ENCODE data around the gene ITGA1.

ITGA1 gene

GRCh38 chr5:52875827-52876226 lies 88.1 kb downstream of the ITGA1 start:
- no peak for DNase-seq

GRCh38 chr5:52876456-52876855 lies 88.7 kb downstream of the ITGA1 start:
- no peak for DNase-seq

GRCh38 chr5:52878656-52879055 lies 90.9 kb downstream of the ITGA1 start:
- no peak for DNase-seq

GRCh38 chr5:52880541-52880940 lies 92.8 kb downstream of the ITGA1 start:
- DNase-seq, result no peak

- no peak for DNase-seq
Observed at GRCh38 chr5:52881468-52881867, 93.8 kb downstream of the ITGA1 start.

- DNase-seq, result no peak
Observed at GRCh38 chr5:52883110-52883509, 95.4 kb downstream of the ITGA1 start.

GRCh38 chr5:52884453-52884852 lies 96.7 kb downstream of the ITGA1 start:
- no peak for DNase-seq

GRCh38 chr5:52885614-52886013 lies 97.9 kb downstream of the ITGA1 start:
- no peak for DNase-seq

- DNase-seq, result no peak
Observed at GRCh38 chr5:52886206-52886605, 98.5 kb downstream of the ITGA1 start.

- DNase-seq, result no peak
Observed at GRCh38 chr5:52887066-52887465, 99.3 kb downstream of the ITGA1 start.

GRCh38 chr5:52888363-52888762 lies 100.6 kb downstream of the ITGA1 start:
- DNase-seq, result no peak

GRCh38 chr5:52892242-52892878 lies 104.6 kb downstream of the ITGA1 start:
- no peak for DNase-seq

GRCh38 chr5:52893105-52893504 lies 105.4 kb downstream of the ITGA1 start:
- no peak for DNase-seq

GRCh38 chr5:52893863-52894262 lies 106.1 kb downstream of the ITGA1 start:
- no peak for DNase-seq

- DNase-seq, result no peak
Observed at GRCh38 chr5:52894451-52894850, 106.7 kb downstream of the ITGA1 start.

- DNase-seq, result no peak
Observed at GRCh38 chr5:52895075-52895474, 107.4 kb downstream of the ITGA1 start.

- DNase-seq, result no peak
Observed at GRCh38 chr5:52895572-52896413, 108.1 kb downstream of the ITGA1 start.

- DNase-seq, result no peak
Observed at GRCh38 chr5:52896534-52897237, 109.0 kb downstream of the ITGA1 start.

GRCh38 chr5:52897238-52897614 lies 109.5 kb downstream of the ITGA1 start:
- DNase-seq, result no peak

GRCh38 chr5:52898961-52899680 lies 111.4 kb downstream of the ITGA1 start:
- DNase-seq, result no peak

GRCh38 chr5:52903142-52903541 lies 115.4 kb downstream of the ITGA1 start:
- no peak for DNase-seq

- no peak for DNase-seq
Observed at GRCh38 chr5:52906343-52906742, 118.6 kb downstream of the ITGA1 start.

GRCh38 chr5:52906845-52907244 lies 119.1 kb downstream of the ITGA1 start:
- DNase-seq, result no peak

All from activated T-cell treated with anti-CD3 and anti-CD28 coated beads, Interleukin-2, amount 50 U/mL, for 48 hours (primary cell).